Hepatocyte (in vitro differentiated cells): ENCODE measurements around the gene RHOT1.

Experiments used
- CTCF ChIP-seq: fragments of 200-600 bp; sonication (generic); IDR thresholded peaks from 2 replicates; pipeline ENCODE4 v1.5.1; 2016; ENCODE audit warnings: antibody characterized with exemption, mild to moderate bottlenecking; ENCODE audit not compliant: poor library complexity
- EZH2 ChIP-seq: fragments of 200-600 bp; sonication (generic); IDR thresholded peaks from 2 replicates; pipeline ENCODE4 v1.6.1; 2016; ENCODE audit warnings: antibody characterized with exemption, mild to moderate bottlenecking, borderline replicate concordance
- EZH2phosphoT487 ChIP-seq: fragments of 200-600 bp; sonication (generic); IDR thresholded peaks from one replicate; pipeline ENCODE4 v1.6.1; 2018; ENCODE audit warnings: antibody characterized with exemption, mild to moderate bottlenecking, low read depth, moderate library complexity; ENCODE audit not compliant: unreplicated experiment, severe bottlenecking

GRCh38 chr17:32223703-32224102 is 81.4 kb downstream of the RHOT1 start:
- TF ChIP-seq CTCF, result no peak
- no peak for TF ChIP-seq EZH2phosphoT487
- no peak for TF ChIP-seq EZH2
